CD4-positive, alpha-beta T cell treated with Interleukin-10 for 1 hour (primary cell): ENCODE measurements around the gene SPEG.

Experiments
- DNase-seq: peaks from one replicate; pipeline ENCODE4 v3.0.0-alpha.2; 2020

The SPEG gene

DNA sequence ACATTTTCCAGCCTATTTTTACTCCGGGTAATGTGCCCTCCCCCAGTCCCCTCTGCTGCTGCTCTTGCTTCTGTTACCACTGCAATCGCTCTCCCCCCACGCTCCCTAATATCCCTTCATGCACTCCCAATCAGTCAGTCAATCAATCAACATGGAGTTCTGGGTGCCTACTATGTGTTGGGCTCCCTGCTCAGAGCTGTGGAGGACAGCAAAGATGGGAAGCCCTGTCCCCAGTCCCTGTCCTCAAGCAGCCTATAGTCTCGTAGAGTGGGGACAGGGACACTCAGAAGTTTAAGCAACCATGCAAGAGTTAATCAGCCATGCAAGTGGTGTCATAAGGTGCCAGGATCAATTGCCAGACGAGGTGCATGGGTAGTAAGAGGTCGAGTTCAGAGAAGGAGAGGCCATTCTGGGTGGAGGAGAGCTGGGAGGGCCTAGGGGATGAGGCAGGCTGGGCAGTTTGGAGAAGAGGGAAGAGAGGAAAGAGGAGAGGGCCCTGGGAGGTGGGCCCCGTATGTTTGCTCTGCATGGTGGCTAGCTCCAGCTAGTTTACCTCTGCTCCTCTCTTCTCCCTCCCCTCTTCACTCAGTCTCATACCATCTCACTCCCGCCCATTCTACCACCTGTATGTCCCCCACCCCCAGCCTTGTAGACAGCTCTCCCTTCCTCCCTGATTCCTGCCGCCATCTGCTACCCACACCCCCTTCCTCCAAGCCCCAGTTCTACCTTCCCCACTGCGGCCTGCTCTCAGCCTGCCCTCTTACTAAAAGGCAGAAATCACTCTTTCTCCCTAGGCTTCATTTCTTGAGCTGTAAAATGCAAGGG is 83.5 kb downstream of the SPEG start:
- no peak for DNase-seq

DNA sequence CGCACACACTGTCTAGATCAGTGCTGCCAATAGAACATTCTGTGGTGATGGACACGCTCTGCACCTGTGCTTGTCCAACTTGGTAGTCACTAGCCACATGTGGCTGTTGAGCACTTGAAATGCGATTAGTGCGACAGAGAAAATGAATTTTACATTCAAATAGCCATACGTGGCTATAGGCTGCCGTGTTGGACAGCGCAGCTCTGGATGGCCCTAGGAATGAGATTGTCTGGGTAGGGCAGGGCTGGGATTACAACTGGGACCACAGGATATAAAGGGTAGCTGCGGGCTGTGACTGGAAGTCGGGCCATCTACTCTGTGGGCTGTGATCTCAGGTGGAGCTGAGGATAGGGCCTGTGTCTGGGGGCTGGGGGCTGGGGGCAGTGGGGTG is 84.9 kb downstream of the SPEG start:
- DNase-seq = no peak

DNA sequence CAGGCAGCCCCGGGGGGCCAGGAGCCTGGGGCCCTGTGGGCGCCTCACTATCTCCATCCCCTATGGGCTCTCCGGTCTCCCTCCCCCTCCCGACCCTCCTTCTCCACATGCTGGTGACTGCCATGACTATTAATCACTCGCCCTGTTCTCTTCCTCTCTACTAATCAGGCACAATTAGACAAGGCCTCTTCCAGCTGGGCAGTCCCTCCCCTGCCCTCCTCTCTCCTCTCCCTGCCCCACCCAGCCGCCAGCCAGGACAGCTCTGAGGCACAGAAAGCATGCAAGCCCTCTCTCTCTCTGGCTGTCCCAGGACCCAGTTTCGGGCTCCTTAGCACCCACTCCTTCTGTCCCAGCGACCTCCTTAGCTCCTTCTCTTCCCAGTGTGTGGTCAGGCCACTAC is 85.4 kb downstream of the SPEG start:
- no peak for DNase-seq

DNA sequence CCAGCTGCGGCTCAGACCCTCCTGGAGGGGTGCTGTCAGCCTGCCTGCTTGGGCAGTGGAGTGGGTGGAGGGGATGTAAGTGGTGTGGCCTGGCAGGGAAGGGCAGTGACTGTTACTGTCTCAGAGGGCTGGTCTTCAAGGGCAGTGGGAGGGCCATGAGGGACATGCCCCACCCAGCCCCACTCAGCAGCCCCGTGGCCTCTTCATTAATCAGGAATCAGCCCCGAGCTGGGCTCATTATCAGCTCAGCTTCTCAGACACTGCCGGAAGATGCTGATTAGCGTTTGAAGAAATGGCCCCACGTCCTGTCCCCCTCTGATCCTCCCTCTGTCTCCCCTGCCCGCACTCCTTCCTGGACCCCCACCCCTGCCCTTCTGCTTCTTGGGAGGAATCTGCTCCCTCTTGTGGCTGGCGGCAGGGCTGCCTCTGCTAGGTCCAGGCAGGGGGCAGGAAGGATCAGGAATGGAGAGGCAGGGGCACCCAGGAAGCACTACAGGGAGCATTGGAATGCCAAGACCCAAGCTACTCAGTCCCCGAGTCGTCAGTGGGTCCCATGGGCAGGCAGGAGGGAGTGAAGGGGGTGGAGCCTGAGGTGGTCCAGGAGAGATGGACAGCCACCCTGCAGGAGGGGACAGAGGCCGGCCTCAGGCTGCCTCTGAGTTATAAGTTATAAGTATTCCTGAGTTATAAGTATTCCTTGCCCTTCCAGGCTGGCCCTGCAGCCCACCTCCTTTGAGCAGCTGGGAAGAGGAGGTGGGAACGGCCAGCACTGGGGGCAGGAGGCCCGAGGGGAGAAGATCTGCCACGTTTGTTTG is 86.6 kb downstream of the SPEG start:
- DNase-seq = no peak

DNA sequence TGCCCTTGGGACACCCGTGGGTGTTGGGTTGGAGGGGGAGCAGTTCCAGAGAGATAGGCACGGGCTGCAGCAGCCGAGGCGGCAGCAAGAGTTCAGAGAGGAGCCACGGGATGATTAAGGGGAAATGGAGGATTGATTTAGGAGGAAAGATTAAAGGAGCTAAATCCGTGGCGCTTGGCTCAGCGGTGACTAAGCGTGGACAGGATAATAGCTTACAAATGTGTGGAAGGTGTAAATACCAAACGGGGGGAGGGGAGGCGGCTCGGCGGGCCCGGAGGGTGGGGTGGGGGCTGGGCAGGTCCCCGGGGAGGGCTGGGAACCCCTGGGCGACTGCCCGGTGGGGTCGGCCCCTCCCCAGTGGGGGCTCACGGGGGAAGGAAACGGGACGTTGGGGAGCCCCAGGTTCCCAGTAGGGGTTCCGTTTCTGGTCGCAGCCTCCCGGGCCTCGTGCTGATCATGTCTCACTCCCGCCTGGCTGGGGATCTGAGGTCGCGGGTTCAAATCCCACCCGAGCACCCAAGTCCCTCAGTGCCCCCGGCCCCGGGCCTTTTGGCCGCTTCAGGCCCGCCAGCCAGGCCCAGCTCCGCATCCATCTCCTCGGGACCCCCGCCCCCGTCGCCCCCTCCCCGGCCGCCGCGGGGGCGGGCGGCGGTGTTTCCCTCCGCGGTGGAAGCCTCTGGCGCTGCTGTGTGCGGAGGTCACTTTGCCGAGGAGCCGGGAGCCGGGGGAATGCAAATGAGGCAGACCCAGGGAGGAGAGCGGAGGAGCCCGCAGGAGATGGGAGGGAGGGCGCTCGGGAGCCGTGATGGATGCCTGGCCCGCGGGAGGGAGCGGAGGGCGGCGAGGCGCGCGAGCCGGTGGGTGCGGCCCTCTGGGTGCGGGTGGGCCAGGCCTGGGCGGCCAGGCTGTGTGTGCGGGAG is 87.7 kb downstream of the SPEG start:
- DNase-seq = no peak

DNA sequence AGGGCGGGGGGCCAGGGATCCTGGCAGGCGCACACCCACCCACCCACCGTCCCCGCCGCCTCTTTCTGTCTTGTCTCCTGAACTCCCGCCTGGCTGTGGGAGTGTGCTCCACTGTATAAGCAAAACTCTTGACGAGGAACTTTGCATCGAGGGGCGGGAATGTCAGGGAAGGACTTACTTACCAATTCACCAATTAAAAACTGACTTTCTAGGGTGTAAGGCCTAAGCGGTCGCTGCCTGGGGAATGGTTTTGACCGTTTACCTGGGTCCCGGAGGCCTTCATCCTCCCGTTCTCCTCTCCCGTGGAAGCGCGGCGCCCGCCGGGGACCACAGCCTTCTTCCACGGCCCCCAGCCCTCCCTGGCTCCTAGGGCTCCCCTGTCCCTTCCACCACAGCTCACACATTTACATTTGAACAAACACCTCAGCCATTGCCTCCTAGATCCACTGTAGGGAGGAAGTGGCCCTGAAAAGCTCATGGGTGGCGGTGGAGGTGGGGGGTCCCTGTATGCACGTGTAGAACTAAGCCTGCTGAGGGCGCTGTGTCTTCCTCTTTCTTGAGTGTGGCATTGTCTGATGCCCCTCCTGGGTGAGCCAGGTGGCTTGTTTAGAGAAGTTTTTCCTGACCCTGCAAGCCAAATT is 88.5 kb downstream of the SPEG start:
- no peak for DNase-seq

DNA sequence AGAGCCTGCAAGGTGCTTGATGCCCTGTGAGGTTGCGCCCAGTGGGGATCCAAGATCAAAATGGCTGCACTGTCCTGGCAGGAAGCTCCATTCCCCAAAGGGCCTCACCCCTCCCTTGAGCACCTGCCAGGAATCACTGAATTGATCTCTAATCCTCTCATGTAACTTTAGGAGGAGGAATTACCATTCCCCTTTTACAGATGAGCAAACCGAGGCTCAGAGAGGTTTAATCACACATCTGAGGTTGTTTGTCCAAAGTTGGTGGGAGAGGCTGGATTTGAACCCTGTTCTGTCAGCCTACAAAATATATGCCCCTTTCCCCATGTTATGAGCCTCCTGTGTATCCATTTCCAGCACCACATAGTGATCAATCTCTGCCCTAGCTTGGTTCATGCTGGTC is 90.2 kb downstream of the SPEG start:
- no peak for DNase-seq

DNA sequence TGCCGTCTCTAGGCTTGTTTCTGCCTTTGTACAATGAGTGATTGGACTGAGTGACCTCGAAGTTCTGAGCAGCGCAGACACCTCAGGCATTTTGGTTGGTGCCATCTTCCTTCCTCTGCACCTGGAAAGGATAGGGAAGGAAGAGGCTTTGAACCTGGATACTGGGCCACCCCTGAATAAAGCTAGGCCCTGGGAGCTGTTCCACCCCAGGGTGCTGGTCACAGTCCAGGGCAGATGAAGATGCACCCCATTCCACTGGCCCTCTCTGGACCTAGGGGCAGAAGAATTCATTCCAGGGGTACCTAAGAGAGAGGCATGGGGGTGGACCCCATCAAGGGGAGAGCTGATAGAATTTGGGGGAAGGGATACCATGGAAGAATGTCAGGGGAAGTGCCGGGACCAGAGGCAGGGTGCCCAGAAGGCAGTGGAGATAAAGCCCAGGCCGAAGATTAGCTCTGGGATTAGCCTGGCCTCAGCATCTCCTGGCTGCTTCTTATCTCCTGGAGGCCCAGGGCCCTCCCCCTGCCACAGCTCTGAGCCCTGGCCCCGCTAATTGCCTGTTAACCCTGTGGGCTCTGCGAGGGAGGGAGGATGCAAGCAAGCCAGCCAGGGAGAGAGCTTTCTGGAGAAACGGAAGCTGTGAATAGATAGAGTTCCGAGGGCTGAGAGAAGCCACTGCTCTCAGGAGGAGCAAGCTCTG is 91.0 kb downstream of the SPEG start:
- no peak for DNase-seq

DNA sequence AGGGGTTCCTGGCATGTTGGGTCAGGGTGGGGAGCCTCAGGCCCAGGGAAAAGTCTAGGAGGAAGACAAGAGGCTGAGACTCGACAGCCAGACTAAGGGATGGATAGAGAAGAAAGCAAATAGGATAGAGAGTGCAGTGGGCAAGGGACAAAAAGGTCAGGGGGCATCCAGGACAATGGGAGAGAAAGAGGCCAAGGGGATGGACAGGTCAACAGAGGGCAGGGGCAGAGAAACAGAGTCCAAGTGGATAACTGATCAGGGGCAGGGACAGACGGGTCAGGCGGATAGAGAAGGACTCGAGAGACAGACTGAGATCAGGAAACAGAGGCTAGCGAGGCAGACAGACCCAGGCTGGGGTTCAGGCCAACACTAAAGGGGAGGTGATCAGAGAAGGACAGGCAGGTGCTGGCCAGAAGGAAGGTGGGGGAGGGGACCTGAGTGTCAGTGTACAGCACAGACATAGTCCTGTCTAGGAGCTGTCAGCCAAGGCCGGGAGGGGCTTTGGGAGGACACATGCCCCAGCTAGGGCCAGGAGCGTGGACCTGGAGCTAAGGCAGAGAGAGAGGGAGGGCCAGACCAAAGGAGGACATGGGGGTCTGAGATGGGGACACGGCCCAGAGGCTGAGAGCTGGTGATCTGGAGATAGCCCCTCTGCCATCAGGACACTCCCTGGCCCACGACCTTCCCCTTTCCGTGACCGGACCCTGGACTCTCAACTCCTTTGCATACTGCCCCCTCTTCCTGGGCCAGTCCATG is 91.9 kb downstream of the SPEG start:
- no peak for DNase-seq

DNA sequence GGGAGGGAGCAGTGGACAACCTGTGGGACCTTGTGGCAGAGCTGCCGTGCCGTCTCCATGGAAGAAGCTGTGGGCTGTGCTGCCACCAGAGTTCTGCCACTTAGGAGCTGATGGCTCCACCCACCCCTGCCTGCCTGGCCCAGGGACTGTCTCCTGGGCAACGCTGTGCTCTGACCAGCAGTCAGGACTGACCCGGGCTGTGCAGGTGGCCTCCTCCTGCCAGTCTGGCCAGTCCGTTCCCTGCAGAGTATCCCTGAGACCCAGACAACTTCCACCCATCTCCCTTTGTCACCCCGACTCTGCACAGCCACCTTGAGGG is 92.4 kb downstream of the SPEG start:
- no peak for DNase-seq

DNA sequence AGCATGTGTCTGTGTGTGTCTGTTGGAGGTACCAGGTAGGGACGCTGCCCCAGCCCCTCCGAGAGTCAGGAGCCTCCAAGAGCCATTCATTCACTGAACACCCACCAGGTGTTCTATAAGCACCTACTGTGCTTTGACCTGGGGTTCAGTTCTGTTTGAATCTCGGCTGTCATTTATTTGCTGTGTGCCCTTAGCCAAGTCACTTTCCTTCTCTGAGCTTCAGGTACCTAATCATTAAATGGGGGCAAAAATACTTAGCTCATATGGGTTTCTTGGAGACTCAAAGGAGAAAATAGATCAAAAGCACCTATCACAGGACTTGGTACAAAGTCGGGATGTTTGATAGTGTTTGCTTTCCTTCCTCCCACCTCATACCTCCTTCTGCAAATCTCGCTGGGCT is 92.8 kb downstream of the SPEG start:
- no peak for DNase-seq

DNA sequence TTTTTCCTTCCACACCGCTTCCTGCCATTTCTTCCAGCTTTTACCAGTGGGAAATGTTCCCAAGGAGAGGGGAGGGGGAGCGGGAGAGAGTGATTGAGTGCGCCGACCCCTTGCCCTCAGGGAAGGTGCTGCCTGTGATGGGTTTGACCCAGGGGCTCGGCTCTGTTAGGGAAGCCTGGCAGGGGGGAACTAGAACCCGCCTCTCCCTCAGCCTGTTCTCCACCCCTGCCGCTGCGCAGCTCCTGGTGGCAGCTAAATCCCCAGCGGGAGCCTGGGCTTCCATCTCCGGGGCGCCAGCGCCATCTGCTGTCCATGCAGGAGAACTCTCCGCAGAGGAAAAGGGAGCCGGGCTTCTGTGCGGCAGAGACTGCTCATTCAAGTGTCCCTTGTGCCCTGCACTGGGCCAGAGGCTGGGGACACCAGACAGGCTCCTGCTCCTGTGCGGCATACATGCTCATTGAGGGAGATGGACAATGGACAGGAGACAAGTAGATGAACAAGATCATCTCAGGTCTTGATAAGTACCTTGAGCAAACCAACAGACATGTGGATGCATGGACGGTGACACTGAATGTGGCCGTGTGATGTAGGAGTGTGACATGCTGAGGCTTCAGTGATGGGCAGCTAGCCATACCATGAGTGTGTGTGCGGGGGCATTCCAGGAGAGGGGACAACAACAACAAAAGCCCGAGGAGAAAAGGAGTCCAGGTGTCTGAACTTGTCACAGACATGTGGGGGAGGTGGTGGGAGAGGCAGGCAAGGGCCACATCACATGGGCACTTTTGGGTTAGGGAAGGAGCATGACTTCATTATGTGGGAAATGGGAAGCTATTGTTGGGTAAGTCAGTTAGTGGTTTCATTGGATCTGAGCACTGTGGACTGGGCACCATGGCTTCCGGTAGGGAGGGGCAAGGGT is 95.7 kb downstream of the SPEG start:
- peak; percentile 84 for DNase-seq

DNA sequence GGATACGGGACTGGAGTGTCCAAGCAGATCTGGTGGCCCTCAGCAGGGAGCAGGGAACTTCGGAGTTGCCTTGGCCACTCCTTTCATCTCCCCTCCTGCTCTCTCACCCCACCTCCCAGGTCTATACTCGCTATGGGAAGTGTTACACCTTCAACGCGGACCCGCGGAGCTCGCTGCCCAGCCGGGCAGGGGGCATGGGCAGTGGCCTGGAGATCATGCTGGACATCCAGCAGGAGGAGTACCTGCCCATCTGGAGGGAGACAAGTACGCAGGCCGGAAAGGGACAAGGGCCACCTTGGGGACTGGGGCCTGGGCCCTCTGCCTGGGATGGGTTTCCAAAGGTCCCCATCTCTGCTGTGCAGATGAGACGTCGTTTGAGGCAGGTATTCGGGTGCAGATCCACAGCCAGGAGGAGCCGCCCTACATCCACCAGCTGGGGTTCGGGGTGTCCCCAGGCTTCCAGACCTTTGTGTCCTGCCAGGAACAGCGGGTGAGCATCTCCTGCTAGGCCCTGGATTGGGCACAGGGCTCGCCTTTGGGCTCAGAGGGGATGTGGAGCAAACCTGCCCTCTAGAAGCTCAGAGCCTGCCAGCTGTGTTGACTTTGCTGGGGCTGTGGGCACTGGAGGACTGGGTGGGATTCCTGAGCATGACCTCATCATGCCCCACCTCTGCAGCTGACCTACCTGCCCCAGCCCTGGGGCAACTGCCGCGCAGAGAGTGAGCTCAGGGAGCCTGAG is 97.2 kb downstream of the SPEG start:
- no peak for DNase-seq

DNA sequence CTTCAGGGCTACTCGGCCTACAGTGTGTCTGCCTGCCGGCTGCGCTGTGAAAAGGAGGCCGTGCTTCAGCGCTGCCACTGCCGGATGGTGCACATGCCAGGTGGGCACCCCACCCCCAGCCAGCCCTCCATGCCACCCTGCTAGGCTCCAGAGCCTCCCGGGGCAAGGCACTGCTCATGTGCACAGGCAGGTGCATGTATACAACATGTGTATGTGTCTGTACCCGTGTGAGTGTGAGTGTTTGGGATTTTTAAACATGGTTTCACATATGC is 97.7 kb downstream of the SPEG start:
- DNase-seq = no peak

DNA sequence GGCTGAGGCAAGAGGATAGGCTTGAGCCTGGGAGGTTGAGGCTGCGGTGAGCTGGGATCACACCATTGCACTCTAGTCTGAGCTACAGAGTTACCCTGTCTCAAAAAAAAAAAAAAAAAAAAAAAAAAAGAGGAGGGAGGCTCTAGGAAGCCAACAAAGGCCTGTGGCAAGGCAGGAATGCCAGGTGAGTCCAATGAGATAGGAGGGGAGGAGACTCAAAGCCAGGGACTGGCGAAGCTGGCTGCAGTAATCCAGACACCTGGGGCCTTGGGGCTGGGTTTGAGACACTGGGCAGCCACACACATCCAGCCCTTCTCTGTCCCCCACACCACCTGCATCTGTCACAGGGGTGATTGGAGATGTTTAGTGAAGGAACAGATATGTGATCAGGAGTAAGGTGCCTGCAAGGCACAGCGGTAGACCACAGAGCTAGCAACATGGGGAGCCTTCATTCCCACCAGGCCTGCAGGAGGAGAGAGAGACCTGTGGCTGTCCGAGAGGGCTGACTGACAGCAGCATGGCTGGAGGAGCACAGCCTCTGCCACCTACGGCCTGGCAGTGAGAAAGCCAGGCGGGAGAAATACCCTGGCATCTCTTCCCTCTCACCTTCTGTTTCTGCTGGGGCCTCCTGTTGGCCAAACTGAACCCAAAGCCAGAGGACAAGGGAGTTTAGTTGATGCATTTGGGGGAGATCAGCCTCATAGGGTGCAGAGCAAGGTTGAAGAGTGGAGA is 99.5 kb downstream of the SPEG start:
- DNase-seq = no peak

DNA sequence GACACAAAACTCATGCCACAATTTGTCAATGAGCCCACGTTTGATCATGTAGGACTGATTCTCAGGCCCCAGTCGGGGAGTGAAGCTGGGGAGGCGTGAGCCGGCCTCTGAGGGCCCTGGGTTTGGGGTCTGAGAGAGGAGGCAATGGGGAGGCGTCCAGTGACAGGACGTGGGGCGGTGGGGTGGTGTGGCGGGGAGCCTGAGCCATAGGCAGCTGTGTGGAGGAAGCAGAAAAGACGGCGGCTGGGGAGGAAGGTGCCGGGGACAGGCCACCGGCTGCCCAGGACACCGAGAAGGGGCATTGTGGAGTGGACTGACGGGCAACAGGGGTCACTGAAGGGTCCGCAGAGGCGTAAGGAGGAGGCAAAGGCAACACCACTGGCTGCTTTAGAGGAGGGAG is 101.8 kb downstream of the SPEG start:
- DNase-seq = no peak

DNA sequence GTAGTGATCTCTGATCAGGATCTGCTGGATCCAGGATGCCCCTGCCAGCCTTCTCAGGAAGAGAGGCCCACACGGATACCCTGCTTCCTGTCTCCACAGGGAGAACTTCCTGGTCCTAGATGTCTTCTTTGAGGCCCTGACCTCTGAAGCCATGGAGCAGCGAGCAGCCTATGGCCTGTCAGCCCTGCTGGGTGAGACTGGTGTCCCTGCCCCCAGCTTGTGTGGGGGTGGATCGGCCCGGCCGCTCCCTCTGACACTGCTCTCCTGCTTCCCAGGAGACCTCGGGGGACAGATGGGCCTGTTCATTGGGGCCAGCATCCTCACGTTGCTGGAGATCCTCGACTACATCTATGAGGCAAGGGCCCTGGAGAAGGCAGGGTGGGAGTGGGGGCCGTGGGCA is 102.3 kb downstream of the SPEG start:
- no peak for DNase-seq

DNA sequence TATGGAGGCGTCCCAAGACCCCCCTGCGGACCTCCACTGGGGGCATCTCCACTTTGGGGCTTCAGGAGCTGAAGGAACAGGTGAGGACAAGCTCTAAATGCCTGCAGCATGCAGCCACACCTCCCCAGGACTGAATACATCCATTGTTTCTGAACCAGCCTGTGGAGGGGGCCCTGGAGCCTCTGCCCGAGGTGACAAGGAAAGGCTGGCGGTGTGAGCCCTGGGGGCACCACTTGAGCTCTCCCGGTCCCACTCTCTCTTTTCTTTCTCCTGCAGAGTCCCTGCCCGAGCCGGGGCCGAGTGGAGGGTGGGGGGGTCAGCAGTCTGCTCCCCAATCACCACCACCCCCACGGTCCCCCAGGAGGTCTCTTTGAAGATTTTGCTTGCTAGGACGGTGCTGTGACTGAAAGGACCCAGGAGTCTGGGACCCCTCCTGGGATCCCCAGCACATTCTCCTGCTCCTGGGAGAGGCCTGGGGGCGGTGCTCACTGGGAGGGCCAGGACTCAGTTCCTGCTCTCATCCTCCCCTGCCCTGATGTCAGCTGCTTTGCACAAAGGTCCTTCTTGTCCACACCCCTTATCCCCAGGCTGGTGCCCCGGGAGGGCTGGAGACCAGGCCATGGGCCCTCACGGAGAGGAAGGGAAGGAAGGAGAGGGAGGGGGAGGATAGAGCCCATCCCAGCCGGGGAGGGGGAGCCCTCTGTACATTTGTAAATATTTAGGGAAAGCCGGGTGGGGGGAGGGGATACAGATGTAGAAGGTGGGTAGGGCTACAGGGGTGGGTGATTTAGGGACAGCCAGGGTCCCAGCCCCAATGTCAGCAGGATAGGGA is 103.2 kb downstream of the SPEG start:
- no peak for DNase-seq
